Inflammatory macrophage treated with lipopolysaccharide for 4 hours (primary cell): ENCODE results near the gene SPATA31C2.
A peak's percentile ranks its signal among the peaks of the same experiment; 100 is the strongest.
"Not testable (repeated sequence)": the region's sequence is repeated elsewhere in the genome, so short reads cannot be mapped to it uniquely, and the experiment has no call there.

Source experiments
- DNase-seq: peaks from one replicate; pipeline ENCODE4 v3.0.0-alpha.2; 2020

Gene SPATA31C2

DNA sequence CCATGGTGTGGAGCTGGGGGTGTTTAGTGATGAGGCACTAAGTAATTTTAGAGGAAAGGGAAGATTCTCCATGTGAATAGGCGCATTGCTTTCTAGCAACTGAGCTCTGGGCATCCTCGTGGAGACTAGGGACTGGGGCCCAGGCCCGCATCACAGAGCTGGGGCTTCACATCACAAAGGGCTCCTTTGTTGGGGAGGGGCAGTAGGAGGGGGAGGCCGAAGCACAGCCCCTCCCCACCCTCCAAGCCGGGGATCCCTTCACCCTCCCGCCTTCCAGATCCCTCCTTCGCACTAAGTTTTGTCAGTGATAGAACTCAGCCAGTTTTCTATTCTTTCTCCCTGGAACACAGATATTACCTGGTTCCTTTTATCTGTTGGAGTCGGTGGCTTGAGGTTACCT lies at the start of gene SPATA31C2:
Gene SPATA31C2, minus strand, starts transcription at position 101 of the 400 bp plus-strand sequence. Its CDS starts 29 bp downstream, at position 72.
- DNase-seq = not testable (repeated sequence)

DNA sequence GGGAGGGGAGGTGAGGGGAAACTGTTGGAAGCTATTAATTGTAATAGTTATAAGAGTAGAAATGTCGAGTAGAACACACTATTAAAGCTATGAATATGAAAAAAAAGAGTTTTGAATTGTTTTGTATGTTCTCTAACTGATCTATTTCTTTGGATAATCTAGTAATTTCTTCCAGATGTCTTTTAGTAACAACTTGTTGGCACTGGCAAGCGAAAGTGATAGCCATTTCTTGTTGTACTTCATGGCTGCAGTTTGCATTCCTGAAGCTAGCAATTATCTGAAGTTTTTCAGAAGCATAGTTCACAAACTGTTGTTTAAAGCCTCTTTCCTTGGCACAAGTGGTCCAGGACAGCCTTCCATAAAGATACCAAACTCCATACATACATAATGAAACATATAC lies 49.4 kb upstream of the SPATA31C2 start:
- DNase-seq = no peak

DNA sequence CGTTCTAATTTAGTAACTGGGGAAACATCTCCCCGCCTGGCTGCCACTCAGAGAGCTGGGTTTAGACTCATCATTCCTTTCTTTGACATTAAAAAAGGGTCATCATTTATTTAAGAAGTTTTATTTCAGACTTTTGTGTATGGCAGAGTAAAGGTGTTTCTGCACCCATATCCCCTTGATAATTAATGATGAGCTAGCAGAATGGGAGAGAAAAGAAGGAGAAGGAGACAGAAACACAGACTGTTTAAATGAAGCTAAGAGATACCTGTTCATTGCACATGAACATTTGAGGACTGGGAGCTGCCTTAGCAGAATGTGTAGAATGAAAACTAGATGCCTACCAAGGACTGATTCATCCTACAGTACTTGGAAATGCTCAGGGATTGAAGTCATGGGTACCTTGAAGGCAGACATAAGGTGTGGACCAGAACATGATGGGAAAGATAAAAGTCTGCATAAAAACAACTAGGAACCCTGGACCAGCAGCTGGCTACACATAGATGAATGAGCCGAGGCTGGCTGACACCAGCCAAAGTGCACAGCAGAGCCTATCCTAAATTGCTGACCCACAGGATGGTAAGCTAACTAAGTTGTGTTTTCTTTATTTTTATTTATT lies 48.3 kb upstream of the SPATA31C2 start:
- no peak for DNase-seq

DNA sequence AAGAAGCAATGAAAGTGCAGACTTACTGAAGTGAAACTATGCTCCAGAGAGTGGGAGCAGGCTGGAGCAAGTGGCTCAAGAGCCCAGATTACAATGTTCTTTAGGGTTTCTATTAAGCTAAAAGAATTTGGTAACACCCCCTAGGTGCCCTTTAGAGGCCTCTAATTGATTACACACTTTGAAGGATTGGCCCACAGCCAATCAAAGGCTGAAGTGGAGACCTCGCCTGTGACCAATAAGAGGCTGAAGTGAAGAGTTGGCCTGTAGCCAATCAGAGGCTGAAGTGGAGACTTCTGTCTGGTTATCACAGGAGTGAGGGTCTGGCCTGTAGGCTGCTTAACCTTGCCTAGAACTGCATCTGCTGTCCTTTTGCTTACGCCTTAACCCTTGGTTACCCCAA lies 46.7 kb upstream of the SPATA31C2 start:
- DNase-seq = peak; percentile 26

DNA sequence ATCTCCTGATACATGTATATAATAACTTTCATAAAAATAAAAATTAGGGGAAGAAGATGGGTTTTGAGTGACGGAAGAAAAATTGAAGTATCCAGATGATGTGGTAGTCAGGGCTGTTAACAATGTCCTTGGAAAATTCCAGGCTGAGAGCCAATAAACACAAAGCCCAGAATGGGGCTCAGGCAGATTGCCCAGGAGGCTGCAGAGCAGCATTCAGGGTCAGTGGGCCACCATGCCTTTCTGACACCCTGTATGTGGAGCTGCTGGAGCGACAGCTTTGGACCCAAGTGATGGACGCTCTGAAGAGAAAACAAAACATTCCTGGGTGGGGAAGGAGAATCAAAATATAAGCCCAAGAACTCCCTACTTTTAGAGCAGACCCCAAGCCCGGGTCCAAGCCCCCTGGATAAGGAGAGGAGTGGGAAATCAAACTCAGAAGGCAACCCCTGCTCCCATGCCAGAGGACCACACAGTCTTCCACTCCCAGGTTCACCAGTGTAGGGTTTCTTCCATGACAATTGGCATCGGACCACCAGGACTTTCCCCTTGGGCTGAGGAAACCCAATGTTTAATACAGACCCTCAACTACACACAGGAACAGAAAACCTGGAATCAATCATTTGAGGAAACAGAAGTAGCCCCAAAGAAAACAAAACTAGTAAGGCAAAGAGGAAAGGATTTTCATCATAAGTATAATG lies 45.7 kb upstream of the SPATA31C2 start:
- DNase-seq = no peak

DNA sequence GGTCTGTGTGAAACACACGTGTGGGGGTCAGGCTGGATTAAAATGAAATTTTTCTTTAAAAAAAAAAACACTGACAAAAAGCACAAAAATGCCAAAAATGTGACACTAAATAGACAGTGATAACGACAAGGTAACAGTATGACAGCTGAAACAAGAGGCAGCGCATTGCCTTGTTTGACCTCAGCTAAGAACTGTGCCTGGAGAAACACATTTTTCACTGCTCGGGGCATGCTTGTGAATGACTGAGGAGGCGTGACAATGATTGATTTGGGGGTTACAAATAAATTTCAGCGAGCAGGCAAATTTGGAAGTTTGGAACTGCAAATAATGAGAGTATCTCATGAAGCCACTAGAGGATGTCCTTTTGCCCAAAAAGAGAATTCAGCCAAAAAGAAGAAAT lies 44.2 kb upstream of the SPATA31C2 start:
- DNase-seq = no peak

DNA sequence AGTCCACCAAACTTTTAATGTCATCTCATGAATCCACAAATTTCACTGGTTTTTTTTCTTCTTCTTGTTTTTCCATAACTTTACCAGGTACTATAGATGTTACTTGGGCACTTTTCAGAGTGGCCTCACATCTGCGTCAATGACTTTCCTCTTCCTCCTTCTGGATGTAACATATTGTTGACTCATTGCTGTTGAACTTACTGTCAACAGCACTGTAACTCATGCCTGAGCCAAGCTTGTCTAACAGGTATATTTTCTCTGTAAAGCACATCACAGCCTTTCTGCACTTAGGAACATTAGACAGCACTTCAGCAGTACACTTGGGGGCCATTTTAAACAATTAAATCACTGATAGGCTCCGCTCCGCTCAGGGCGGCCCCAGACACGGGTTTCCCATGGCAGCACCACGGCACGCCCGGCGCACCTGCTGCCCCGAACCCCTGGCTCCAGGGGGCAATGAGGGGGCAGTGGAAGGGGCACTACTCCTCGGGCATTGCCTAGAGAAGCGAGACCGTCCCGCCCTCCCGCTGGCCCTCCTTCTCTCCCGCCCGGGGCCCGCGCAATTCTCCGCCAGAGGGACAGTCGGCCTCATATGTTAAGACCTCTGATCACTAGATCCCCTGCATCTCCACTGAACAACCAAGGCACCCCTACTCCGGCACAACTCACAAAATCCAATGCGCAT lies 41.9 kb upstream of the SPATA31C2 start:
- DNase-seq = peak; percentile 43

DNA sequence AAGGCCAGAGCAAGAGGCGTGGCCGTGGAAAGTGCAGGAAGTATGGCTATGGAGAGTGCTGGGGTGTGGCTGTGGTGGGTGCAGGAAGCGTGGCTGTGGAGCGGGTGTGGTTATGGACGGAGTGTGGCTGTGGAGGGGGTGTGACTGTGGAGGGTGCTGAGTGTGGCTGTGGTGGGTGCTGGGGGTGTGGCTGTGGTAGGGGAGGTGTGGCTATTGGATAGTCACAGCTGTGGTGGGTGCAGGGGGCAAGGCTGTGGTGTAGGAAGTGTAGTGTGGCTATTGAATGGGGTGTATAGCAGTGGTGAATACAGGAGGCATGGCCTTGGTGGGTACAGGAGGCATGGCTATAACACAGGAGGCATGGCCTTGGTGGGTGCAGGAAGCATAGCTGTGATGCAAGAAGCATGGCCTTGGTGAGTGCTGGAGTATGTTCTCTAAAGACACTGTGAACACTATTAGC lies 40.8 kb upstream of the SPATA31C2 start:
- DNase-seq = no peak

DNA sequence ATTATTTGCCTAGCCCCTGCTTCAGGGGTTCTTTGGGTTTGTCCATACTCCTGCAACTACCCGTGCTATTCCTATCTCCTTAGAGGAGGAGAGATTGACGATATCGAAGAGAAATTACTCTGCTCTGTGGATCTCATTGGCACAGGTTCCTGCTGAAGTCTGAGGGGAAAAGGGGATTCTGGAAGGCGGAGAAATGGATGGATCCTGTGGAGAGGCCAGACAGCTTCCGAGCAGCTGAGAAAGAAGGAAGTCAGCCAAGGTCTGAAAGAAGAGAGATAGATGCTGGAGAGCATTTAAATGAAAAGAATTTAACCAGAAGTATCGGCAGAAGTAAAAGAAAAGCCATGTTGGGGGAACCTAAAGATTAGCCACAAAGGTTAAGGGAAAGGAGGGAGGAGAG lies 40.4 kb upstream of the SPATA31C2 start:
- DNase-seq = no peak

DNA sequence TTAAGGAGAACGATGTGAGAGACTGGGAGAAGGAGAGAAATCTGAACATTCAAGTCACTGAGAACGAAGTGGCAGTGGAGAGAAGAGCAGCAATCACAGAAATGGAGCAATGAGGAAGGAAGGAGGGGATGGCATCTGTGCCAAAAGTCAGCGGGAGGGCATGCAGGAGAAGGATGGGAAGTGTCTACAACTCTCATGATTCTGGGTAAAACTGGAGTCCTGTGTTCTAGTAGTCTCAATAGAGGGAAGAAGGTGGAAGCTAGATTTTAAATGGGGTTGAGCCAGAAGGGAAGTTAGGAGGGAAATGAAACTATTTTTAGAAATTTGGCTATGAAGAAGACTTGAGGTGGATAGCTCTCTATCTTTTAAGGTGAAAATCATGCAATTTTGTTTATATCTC lies 39.1 kb upstream of the SPATA31C2 start:
- DNase-seq = peak; percentile 21

DNA sequence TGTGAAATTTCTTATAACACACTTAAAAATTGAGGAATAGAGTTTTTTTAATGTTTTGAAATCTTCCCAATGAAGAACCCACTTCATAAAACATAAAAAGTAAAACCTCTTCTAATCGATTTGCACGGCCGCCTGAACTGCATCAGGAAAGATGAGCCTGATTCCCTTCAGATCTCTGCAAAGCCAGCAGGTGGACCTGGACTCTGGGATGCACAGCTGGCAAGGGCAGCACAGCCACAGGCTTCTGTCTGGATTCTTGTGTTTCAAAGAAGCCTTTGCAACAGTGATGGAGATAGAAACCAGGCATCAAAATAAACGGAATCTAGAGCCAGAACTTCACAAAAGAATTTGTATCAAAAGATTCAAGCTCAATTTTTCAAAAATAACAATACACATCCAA lies 36.0 kb upstream of the SPATA31C2 start:
- no peak for DNase-seq

DNA sequence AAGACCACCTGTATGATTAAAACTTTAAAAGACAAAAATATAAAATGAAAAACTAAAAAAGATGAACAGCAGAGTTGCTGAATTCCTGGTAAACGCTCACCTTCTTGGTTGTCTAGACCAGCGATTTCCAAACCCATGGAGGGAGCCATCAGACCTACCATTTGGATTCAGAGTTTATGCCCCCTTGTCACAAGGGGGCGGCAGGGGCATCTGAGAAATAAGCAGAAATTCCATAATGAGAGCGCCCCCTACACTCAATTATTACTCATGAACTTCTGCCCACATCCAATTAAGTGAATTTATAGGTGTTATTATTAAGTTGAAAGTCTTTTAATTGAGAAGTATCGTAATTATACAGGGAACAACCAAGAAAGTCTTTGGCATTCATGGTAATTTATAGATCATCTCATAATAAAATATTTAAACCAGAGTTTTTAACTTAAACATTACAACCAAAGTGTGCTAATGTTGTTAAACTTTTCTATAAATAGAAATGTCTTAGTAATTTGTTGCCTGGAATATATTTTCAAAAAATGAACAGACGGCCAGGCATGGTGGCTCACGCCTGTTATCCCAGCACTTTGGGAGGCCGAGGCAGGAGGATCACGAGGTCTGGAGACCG lies 35.2 kb upstream of the SPATA31C2 start:
- peak; percentile 75 for DNase-seq

DNA sequence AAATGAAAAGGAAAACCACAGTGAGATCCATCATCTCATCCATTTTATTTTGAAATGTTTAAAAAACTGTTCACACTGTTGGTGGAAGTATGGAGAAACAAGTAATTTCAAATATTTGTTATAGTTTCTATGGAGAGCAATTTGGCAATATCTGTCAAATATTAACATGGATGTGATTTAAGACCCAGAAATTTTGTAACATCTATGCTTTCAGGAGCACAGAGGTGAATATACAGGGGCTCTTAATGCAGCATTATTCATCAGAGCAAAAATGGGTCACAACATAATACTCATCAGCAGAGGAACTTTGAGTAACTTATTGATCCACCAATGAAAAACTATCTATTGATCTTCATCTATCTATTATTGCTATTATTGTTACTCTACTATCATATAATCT lies 31.4 kb upstream of the SPATA31C2 start:
- DNase-seq = peak; percentile 43

DNA sequence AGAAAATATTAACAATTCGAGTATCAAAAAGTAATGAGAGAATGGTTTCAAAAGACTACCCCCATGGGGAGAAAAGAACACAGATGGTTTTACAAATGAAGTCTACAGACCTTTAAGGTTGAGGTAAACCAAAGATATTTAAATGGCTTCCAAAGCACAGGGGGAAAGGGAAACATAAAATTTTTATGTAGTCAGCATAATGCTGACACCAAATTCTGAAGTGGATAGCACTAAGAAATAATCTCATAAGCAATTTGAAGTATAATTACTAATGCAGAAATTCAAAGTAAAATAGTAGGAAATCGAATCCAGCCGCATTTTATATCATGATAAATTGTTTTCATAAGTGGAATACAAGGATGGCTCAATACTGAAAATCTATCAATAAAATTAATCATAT lies 30.3 kb upstream of the SPATA31C2 start:
- DNase-seq = no peak

DNA sequence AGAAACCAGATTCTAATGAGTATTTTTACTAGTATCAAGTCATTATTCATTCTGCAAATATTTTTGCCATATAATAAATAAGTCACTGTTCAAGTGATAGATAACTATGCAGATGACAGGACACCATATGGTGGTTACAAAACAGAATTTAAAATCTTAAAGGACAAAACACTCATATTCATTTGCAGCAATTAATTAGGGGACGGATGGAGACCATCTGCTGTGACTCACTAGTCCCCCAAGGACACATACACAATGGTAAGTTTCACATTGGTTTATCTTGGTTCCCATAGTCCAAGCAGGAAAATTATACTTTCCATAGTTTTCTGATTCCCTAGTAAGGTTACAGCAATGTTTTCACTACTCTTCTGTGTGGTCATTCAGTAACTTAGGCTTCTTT lies 28.4 kb upstream of the SPATA31C2 start:
- DNase-seq = no peak

DNA sequence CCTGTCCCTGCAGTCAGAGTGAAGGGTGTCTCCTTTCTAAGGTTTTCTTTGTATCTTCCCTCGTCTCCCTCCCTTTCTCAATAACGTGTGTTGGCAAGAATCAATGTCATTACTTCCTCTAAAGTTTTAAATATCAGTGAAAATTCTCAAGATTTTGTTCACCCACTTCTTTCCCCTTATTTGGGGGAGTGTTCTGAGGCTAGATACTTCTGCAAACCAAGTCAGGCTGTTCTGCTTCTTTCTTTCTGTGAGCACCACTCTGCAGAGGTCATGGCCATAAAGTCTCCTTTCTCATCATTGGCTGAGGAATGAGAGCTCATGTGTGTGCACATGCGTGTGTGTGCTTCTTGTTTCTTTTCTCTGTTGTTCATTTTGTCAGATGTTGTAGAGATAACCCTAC lies 26.6 kb upstream of the SPATA31C2 start:
- peak; percentile 22 for DNase-seq

DNA sequence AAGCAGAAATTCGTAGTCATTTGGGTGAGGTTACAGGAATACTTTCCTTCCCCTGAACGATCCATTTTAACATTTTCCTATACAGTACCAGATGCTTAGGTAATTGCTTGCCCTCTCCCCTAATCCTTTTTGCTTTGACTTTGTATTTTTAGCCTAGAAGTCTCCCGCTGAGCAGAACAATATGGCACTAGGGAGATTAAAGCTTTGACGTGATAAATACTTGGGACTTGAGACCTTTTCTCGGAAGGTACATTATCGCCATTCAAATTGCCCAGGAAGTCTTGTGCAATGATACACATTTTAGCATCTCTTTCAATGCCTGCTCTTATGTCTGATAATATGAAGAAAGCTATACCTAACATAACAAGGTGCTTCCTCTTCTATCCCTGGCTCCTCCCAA lies 22.9 kb upstream of the SPATA31C2 start:
- no peak for DNase-seq

DNA sequence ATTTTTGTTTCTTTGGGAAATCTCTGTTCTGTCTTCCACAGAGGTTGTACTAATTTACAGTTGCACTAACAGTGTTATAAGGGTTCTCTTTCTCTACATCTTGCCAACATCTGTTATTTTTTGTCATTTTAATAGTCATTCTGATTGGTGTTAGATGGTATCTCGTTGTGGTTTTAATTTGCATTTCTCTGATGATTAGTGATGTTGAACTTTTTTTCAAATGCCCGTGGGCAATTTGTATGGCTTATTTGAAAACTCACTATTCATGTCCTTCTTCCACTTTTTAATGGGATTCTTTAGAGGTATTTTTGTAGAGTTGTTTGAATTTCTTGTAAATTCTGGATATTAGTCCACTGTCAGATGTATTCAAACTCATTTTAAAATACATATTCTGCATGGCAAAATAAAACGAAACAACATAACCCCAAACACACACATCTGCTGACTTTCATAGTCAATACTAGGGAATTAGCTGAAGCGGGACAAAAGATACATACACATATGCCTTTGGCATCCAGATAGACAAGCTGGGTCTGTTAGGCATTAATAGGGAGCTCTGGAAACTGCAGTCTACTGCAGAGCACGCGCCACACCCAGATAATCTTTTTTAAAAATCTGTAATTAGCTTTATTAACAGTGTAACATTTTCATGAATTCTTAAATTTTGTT lies 5.8 kb upstream of the SPATA31C2 start:
- no peak for DNase-seq

DNA sequence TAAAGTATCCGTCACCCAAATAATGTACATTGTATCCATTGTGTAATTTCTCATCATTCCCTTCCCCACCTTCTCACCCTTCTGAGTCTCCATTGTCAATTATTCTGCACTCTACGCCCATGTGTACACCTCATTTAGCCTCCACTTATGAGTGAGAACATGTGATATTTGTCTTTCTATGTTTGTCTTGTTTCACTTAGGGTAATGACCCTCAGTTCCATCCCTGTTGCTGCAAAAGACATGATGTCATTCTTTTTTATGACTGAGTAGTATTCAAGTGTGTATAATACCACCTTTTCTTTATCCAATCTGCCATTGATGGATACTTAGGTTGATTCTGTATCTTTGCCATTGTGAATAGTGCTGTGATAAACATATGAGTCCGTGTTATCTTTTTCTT lies 4.9 kb upstream of the SPATA31C2 start:
- DNase-seq = no peak

DNA sequence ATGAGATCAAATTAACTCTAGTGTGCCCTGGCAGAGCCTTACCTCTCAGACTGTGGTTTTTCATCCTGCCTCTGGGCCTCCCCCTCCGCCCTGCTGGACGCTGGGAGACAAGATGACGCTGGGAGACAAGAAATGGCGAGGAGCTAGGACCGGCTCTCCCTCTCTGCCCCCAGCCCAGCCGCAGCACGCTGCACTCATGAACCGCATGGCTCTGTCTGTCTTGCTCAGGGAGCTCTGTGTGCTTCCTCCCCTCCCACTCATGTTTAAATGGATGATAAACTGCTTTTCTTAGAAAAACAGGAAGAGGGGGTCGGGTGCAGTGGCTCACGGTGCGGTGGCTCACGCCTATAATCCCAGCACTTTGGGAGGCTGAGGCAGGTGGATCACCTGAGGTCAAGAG lies 4.7 kb downstream of the SPATA31C2 start:
- peak; percentile 30 for DNase-seq

DNA sequence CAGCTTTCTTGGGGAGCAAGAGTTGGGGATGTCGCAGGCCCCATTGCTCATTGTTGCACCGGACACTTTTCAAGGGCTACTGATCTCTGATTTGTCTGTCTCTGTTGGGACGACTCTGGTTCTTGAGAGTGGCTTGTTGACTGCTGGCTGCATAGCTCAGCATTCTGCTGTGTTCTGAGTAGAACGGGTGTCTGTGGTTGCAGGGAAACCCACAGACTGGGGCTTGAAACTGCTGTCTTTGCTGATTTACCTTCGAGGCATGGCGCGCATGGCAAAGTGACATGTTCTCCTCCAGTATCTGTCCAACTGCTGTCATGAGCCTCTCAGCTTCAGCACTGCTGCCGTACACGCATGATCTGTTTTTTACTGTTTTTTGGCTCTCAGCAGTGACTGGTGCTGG lies 8.7 kb downstream of the SPATA31C2 start:
- DNase-seq = not testable (repeated sequence)

DNA sequence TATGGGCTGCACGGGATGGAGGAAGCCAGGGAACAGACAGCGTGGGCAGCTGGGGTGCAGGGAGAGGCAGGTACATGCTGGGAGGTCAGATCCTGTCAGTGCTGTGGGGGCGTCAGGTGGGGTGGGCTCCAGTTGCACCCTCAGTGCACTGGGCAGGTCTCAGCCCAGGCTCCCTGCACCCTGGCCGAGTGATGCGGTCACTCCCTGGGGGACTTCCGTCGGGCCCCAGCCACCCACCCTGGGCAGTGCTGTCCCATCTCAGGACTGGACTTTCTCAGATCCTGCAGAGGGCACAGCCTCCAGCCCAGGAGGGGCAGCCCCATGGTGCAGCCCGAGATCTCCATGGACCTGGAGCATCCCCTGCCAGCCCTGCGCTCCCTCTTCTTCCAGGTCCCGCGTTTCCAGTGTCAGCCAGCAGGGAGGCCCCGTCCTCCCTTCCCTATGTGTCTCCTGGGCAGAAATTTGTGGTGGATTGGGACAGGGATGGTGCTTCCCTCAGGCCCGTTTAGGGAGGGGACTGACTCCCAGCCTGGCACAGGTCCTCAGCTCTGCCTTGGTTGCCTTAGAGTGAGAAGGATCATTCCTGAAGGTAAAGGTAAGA lies 10.5 kb downstream of the SPATA31C2 start:
- DNase-seq = not testable (repeated sequence)

DNA sequence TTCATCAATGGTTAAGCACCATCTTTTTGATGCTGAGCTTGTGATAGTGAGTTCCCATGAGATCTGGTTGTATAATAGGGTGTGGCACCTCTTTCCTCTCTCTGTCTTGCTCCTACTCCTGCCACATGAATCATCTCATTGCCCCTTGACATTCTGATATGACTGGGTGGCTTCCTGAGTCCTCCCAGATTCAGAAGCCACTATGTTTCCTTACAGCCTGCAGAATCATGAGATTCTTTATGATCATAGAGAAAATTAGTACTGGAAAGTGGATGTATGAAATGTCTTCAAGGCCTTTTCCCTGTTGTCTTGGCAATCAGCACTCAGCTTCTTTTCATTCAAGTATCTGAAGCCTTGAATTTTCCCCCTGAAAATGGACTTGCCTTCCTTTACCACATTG lies 14.9 kb downstream of the SPATA31C2 start:
- not testable (repeated sequence) for DNase-seq
